UCSD-AML1 (cell line): Measurements from ENCODE around the gene MACROD2.

Experiments used
- DNase-seq: peaks from one replicate; lab custom pipeline; 2025; ENCODE audit not compliant: unreplicated experiment; lab: John Stamatoyannopoulos, UW

The MACROD2 gene

DNA sequence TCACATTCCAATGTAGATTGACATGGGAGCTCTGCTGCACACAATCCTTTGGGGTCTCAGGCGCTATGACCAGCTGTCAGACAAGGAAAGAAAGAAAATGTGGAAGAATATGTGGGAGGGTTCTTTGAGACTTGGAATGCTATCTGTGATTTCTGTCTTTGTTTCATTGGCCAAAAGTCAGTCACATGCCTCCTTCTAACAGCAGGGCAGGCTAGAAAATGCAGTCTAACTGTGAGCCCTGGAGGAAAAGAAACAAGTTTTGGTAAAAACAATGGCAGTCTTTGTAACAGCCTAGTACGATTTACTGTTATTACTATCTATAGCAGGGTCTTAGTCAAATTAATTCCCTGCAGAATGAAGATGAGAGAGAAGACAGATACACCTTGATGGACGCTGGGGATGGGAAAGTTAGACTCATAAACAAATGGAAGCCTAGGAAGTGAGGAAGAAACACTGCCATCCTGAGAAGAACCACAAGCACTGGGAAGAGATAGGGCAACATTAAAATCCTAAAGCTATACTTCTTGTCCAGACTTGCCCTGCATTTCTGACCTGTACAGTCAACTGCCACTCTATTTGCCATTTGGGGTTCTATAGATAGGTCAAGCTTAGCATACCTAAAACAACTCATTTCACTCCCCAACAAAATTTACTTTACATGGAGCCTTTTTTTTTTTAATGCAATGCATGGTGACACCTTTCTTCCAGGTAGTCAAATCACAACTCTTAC, 1744.9 kb downstream of the MACROD2 start:
- DNase-seq: no peak

DNA sequence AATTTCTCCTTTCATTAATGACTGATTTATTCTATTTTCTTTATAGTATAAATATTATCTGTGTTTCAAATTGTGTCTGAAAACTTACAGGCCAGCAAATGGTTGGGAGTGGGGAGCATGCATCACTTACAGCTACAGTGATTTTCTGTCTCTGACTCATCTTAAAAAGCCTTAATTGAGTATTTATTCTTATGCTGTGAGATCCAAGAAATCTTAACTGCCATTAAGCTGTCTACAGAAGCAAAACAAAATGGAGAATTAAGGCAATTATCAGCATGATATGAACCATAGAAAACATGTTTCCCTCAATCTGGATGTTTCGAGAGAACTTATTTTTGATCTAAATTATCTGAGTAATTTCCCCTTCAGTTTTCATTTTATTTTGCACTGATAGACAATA, 1746.8 kb downstream of the MACROD2 start:
- DNase-seq: no peak

DNA sequence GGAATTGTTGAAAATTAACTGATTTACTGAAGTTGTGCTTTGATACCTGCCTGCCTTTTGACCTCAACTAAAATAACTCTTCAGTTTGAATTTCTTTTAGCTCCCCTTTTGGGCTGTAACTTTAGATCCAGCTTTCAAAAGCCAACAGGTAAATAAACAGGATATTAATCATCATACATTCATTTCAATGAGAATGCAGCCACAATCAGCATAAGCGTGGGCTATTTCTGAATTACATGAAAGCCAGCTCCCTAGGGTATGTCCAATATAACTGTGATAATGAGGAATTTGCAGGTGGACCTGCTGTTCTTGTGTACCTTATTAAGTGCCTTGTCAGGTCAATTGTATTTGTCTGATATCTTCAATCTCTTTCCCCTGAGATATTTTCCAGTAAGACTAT, 1747.3 kb downstream of the MACROD2 start:
- DNase-seq: no peak

DNA sequence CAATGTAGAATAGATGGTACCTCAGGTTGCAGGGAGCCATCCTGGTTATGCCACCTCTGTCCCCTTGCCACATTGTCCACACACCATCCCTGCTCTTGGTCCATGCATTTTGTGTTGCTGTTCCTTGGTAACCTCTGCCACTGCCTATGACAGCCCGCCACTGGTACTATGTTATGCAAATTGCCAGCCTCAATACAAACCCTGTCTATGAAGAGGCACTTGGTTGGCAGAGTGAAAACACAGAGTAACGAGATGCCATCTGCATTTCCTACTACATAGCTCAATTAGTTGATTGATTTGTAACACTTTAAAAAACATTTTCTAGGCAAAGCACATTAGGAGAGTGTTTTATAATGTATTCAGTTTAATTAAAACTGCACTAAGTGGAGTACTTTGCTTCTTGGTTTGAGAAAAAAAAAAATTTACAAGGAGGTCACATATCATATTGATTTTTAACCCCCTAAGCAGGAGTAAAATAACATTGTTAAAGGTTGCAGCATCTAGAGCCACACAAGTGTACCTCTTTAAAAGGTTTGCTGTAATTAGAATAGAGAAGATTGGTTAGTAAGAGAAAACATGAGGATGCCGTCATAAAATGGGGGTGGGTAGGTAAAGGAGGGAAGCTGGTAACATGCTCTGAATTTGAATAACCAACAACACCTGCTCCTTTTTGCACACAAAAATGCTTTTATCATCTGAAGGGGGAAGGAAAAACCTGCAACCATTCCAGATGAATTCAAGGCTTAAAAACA, 1760.9 kb downstream of the MACROD2 start:
- DNase-seq: no peak

DNA sequence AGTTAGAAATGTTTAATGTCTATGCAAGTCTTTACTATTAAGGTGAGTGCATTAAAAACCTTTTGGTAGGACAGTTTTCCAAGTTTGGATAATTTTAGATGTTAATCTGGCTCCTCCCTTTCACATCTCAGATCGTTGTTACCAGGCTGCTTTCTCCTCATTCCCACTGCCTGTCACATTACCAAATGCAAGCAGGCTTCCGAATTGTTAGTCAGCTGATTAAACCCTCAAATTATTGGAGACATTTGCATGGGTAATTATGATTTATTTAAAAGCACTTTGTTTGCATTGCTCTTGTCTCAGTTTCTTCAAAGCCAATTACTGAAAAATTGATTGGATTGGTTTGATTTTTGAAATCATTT, 1761.4 kb downstream of the MACROD2 start:
- no peak for DNase-seq

DNA sequence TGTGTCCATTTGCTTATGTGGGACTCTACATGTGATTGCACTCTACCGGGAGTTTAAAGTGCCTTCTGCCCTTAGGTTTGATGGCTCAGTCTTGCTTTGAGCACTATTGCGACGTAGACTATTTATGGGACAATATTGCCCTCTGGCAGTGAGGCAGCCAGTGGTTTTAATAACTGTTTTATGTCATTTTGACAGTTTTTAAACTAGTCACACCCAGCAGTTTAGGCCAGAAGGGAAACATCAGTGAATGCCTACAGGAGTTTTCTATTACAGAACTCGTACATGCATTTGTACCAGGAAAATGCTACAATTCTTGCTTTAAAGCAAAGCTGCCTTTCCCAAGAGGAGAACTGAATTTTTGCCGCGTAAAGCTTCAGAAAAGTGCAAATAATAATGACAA, 1764.3 kb downstream of the MACROD2 start:
- no peak for DNase-seq

DNA sequence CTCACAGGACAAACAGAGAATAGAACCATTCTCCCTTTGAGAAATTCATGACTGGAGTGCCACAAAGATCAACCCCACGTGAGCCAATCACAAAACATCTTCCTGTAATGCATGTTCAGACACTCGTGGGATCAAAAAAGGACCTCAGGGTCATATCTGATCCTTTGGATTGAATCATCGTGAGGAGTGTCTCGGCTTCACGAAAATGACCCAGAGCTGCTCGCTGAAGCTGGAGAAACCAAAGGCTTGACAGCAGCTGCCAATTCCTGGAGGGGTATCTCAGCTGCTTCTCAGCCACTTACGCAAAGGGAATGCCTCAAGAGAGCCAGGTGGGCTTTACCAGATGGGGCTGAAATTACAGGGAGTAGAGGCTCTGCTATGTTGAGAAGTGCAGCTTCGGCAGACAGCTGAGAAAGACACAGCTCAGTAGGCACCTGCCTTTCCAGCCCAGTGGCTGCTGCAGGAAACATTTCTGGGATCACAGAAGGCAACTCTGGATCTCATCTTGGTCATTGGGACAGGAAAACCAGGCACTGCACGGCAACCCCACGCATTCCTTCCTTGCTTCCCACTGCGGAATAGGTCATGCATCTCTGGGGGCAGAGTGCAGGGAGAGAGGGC, 1764.8 kb downstream of the MACROD2 start:
- DNase-seq: no peak

DNA sequence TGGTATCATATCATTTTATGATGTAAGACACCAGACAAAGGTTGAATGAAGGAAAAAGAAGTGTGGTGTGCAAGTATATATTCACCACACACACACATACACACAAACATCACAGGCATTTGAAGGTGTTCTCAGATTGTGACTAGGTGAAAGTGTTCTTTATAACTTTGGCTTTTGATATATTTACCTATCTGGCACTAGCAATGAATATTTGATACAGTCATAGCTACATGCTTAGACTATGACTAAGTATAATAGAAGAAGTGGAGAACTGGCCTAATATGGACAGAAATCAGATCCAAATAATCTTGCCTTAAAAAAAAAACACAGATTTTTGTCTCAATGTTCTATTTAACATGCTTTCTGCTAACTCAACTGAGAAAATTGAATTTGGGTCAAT, 1768.0 kb downstream of the MACROD2 start:
- DNase-seq: no peak

DNA sequence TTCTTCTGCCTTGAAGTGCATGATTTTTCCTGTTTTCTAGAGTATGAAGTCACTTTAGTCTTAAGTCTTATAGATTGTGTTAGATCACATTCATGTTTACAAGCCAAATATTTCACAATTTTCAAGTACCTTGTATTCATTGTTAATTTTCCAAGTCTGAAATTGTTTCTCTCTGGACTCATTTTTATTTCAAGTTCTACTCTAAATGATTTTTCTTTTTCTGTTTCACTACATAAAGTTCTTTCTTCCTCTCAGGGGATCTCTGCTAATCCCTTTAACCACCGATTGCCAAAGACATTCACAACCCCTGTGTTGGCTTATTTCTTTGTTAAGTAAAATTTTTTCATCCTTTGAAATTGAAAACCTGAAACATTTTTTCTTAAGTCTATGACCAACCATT, 1772.3 kb downstream of the MACROD2 start:
- no peak for DNase-seq

DNA sequence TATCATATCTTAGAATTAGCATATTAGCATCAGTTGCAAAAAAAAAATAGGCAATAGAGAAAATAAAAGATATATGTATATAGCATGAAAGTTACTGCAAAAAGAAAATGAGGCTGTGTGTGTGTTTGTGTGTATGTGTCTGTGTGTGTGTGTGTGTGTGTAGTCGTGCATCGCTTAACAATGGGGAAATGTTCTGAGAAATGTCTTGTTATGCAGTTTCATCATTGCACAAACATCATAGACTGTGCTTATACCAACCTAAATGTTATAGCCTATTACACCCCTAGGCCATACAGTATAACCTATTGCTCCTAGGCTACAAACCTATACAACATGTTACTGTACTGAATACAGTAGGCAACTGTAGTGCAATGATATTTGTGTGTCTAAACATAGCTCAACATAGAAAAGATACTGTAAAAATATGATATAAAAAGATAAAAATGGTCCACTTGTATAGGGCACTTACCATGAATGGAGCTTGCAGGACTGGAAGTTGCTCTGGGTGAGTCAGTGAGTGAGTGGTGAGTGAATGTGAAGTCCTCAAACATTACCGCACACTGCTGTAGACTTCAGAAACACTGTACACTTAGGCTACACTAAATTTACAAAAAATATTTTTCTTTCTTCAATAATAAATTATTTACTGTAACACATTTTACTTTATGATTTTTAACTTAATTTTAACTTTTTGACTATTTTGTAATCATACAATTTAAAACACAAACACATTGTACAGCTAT, 1772.9 kb downstream of the MACROD2 start:
- DNase-seq: no peak

DNA sequence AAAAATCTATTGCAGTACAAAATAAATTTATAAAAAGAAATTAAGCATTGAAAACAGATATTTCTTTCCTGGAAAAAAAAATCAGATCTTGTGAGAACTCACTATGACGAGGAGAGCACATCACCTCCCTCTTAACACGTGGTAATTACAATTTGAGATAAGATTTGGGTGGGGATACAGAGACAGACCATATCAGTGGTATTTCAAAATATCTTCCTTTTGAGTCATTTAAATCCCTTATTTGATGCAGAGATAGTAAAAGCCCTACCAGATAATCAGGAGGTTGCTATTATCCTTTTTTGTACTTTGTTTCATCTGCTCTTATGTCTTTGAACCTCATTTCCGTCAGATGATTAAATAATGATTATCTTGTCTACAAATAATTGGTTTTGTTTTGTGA, 1777.5 kb downstream of the MACROD2 start:
- DNase-seq: no peak

DNA sequence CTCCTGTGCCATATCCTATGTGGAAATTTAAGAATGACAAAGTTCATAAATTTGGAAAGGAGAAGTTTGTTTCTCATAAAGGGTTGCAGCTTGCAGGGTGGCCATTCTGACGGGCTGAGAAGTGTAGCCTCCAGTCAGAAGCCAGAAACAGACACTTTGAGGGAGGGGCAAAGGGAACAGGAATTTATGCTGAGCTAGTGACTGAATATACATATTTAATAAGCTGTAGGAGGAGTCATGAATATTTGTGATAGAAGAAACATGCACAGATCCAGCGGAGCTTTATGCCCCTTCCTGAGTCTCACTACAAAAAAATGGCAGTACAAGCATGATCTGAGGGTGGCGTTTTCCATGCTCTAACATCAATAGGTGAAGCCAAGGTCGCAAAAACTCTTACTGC, 1779.6 kb downstream of the MACROD2 start:
- no peak for DNase-seq

DNA sequence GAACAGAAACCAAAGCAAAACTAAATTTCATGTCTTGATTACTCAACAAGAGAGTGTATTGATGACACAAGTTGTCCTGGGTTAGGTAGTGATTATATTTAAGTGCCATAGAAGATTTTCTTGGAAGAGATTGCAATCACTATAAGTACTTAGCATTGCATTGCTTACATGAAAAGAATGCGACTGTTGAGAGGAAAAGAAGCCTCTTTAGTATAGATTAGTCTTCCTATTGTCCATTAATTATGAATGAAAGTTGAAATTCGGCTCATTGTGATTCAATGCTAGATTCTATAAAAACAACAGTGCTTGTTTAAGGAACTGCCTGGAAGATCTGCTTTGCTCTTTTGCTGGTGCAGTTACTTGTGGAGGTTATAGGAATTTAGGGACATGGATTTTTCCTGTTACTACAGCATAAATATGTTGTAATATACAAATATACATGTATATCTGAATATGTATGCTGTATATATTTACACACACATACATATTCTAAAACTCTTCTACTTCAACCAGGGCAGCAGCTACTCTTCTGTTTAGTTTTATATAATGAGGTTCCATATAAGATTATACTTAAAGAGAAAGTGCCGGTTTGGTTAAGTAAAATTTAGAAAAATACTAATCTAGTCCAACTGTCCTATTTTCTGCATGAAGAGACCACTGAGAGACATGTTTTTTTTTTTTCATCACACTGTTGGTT, 1781.6 kb downstream of the MACROD2 start:
- no peak for DNase-seq

DNA sequence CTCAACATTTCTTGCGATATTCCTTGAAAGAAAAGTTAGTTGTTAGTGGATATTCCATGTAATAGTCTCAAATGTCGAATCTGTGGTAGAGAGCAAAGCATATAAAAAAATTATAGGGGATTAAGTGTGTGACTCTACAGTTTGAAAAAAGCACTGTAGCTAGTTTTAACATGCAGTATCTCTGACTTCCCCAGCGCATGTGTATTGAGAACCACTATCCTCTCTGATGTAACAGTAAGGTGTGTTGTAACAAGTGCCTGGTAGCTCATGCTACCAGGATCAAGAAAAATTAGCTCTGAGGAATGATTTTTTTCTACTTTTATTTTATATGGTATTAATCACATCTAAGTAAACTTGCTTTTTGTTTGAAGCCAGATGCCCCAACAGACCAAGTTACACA, 1788.7 kb downstream of the MACROD2 start:
- DNase-seq: no peak

DNA sequence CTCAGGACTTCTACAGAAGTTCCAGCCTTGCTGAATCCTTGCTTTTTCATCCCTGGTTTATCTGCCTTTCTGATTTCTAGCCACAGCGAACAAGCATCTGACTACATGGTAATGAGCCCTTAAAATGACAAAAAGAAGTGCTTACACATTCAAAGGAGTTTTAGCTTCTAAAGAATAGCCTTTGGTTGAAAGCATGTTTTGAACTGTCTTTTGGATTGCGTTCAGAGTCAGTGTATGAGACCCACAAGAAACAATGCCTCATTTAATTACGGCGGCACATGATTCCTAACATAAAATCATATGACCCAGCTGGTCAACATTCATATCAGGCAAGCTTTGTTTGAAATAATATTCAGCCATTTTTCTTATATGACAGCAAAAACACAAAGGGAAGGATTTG, 1793.8 kb downstream of the MACROD2 start:
- no peak for DNase-seq

DNA sequence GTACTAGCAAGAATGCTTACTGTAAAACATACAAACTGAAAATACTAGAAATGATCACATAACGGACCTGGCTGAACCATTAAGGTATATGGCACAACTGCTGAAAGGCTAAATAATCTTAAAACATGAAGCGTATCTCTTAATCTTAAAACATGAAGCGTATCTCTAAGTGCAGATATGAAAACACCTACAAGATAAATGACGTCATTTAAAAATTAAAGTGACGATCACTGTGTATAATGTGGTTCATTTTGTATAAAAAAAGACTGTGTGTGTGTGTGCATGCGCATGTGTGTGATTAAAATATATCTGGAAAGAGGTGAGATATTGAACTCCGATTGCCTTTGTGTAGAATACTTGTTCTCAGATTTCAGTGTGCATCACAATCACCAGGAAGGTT, 1797.5 kb downstream of the MACROD2 start:
- DNase-seq: no peak

DNA sequence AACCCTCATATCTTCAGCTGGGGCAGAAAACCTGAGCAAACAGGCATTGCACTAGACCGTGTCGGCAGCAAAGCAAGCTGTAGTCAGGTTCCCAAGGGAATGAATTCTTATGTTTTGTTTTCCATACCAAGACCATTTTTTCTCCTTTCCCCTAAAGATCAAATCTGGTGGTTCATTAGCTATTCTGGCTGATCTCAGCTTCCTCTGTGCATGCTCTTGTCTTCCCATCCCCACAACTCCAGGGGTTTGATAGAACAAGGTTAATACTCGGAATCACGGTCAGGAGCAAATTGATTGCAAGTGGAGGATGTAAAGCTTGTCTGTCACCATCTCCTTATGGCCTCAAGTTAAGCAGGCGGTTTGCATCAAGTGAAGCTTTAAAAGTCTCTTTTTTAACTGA, 1799.1 kb downstream of the MACROD2 start:
- no peak for DNase-seq

DNA sequence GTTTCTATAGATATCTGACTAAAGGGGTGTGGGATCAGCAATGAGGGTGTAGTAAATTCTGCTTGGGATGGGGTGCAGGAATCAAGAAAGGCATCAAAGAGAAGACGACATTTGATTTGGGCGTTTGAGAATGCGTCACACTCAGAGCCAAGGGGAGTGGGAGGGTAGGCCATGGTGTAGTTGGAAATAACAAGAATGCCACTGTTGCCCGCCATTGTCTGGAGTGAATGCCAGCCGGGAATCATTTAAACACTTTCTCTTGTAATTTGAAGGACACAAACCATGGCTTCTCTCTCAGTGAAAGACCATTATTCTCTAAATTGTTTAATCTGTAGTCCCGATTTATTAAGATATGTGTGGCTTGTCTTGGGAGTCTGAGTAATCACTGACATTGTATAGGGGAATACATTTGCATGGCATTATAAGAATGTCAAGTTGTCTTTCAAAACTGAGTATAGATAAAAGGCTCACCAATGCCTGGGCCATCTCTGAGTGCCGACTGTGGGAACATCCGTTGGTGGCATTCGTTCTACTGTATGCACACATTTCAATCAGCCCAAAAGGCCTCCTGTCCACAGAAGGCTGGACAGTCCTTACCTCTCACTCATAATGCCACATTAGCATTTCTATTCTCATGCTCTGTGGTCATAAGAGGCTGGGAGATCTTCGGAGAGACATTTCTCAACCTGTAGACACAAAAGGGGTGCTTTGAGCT, 1800.1 kb downstream of the MACROD2 start:
- DNase-seq: no peak

DNA sequence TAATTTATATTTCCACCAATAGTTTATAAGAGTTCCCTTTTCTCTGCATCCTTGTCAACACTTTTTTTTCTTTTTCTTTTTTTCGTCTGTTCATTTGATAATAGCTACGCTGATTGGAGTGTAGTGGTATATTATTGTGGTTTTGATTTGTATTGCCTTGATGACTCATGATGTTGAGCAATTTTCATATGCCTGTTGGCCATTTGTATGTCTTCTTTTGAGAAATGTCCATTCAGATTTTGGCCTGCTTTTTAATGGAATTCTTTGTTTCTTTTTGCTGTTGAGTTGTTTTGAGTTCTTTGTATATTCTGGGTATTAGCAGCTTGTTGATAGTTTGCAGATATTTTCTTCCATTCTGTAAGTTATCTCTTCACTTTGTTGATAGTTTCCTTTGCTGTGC, 1804.6 kb downstream of the MACROD2 start:
- no peak for DNase-seq

DNA sequence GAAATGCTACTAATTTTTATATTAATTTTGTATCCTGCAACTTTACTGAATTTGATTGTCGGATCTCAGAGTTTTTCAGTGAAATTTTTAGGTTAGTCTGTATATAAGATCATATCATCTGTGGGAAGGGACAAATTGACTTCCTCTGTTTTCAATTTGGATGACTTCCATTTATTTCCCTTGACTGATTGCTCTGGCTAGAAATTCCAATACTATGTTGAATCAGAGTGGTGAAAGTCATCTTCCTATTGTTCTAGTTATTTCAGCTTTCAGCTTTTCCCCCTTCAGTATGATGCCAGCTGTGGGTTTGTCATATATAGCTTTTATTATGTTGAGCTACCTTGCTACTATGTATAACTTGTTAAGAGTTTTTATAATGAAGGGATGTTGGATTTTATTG, 1806.7 kb downstream of the MACROD2 start:
- DNase-seq: no peak
